Umbilical cord (tissue), 2 donors: Measurements from ENCODE around the gene MPV17L2. TPM values are rescaled to one million over a fixed set of nuclear protein-coding genes. Genes with fewer than 3 reads are reported as not detected.
A peak's percentile ranks its signal among the peaks of the same experiment; 100 is the strongest.
"Not testable (repeated sequence)": the region's sequence is repeated elsewhere in the genome, so short reads cannot be mapped to it uniquely, and the experiment has no call there.

Experiments
- DNase-seq: peaks from one replicate; pipeline ENCODE4 v3.0.0-alpha.2; 2015; ENCODE audit warnings: low spot score
- total RNA-seq: library from RNA; depleted of rRNA; stranded (reverse); fragments of >200 nt; gene quantifications from one replicate; pipeline ENCODE4 v1.2.3, GENCODE V29; 2014; ENCODE audit warnings: low replicate concordance; ENCODE audit not compliant: insufficient read depth

Gene MPV17L2
- 9.4 TPM for total RNA-seq

- peak; percentile 100 for DNase-seq
Measured at GRCh38 chr19:18192673-18193387, at the start of gene MPV17L2. Gene MPV17L2 (plus strand): TSS chr19:18193218. CDS start chr19:18193282, 64 bp downstream.

GRCh38 chr19:18143902-18144301, 49.1 kb upstream of the MPV17L2 start:
- DNase-seq: no peak

- no peak for DNase-seq
Measured at GRCh38 chr19:18144361-18144760, 48.7 kb upstream of the MPV17L2 start.

- no peak for DNase-seq
Measured at GRCh38 chr19:18144906-18145305, 48.1 kb upstream of the MPV17L2 start.

- no peak for DNase-seq
Measured at GRCh38 chr19:18145391-18145999, 47.5 kb upstream of the MPV17L2 start.

- no peak for DNase-seq
Measured at GRCh38 chr19:18147396-18147795, 45.6 kb upstream of the MPV17L2 start.

GRCh38 chr19:18149596-18149975, 43.4 kb upstream of the MPV17L2 start:
- no peak for DNase-seq

GRCh38 chr19:18150776-18151624, 42.0 kb upstream of the MPV17L2 start:
- no peak for DNase-seq

GRCh38 chr19:18152442-18152816, 40.6 kb upstream of the MPV17L2 start:
- peak; percentile 99 for DNase-seq

GRCh38 chr19:18152817-18153555, 40.0 kb upstream of the MPV17L2 start, which contains the start of gene PIK3R2:
Gene PIK3R2 (plus strand): TSS chr19:18153163. CDS start chr19:18155880, 2,717 bp downstream.
- DNase-seq: peak; percentile 100

GRCh38 chr19:18153556-18154134, 39.4 kb upstream of the MPV17L2 start:
- DNase-seq: no peak

GRCh38 chr19:18155095-18156087, 37.6 kb upstream of the MPV17L2 start:
- DNase-seq: no peak

- no peak for DNase-seq
Measured at GRCh38 chr19:18156268-18156667, 36.8 kb upstream of the MPV17L2 start.

- DNase-seq: peak; percentile 95
Measured at GRCh38 chr19:18156841-18157464, 36.1 kb upstream of the MPV17L2 start.

GRCh38 chr19:18157465-18158063, 35.5 kb upstream of the MPV17L2 start:
- DNase-seq: peak; percentile 58

- DNase-seq: no peak
Measured at GRCh38 chr19:18158467-18158866, 34.6 kb upstream of the MPV17L2 start.

GRCh38 chr19:18159059-18159616, 33.9 kb upstream of the MPV17L2 start:
- DNase-seq: not testable (repeated sequence)

GRCh38 chr19:18159810-18160209, 33.2 kb upstream of the MPV17L2 start:
- no peak for DNase-seq
